ENCODE results near the gene SNX13. TPM values are rescaled to one million over a fixed set of nuclear protein-coding genes. Genes with fewer than 3 reads are reported as not detected.

Gene SNX13
- total and polyA plus RNA-seq, 2 experiments from 2014 or later = 7.5 to 42.7 TPM

DNA sequence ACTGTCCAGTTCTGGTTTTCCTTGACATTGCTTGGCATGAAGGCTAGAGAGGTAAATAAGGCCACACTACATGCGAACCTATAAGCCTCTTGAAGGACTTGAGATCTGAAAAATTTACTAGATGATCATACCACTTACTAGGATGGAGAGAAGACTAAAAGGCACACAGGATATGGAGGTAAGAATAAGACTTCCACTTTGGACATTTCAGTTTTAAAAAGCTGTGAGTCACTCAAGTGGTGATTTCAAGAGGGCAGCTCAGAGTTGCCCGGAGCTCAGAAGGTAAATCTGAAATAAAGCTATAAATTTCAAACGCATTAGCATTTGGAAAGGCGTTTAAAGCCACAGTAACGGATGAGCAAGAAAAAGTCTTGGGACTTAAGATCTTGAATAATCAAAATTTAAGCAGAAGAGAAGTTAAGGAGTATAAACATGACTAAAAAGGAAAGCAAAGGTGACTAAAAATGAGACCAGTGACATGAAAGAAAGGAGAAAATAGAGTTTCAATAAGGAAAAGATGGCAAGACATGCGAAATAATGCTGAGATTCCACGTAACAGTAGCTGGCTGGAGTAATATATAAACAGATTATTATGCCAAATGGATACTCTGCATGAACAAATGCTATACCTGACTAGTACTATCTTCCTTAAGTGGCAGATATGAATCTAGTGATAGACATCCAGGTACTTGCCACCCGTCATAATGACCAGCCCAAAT, 68.3 kb downstream of the SNX13 start:
- H3K4me2 ChIP-seq = no peak overlapping the region

More for the DNA sequence above, 68.3 kb downstream of the SNX13 start:
- H3K36me3 ChIP-seq (ENCODE audit: insufficient read depth) = no peaks in the 10 kb centered on the region
- H3K9me2 ChIP-seq (ENCODE audit: insufficient read depth) = no peaks in the 10 kb centered on the region
- TF ChIP-seq CREB1 (CRISPR knock-in tag; IDR thresholded peaks at IDR 0.05; ENCODE audit: low read depth) (no peak), REST (IDR thresholded peaks at IDR 0.05; ENCODE audit: unreplicated experiment) (no peak), EZH2phosphoT487 (IDR thresholded peaks at IDR 0.05; ENCODE audit: unreplicated experiment) (no peak), ZNF114 (CRISPR knock-in tag; IDR thresholded peaks at IDR 0.05) (no peak), STAT1 (IDR thresholded peaks at IDR 0.05; ENCODE audit: unreplicated experiment) (no peak), POLR2AphosphoS5 (IDR thresholded peaks at IDR 0.05; ENCODE audit: low read depth) (no peak), CTCF (conservative IDR thresholded peaks at IDR 0.05; ENCODE audit: low read depth in 2 of 2) (no peak), EZH2 (IDR thresholded peaks at IDR 0.05; ENCODE audit: low read depth, unreplicated experiment) (no peak), NANOG (IDR thresholded peaks at IDR 0.05; ENCODE audit: borderline replicate concordance) (no peak), JUNB (IDR thresholded peaks at IDR 0.05; ENCODE audit: unreplicated experiment) (no peak)
- TF ChIP-seq, protein P1, sequence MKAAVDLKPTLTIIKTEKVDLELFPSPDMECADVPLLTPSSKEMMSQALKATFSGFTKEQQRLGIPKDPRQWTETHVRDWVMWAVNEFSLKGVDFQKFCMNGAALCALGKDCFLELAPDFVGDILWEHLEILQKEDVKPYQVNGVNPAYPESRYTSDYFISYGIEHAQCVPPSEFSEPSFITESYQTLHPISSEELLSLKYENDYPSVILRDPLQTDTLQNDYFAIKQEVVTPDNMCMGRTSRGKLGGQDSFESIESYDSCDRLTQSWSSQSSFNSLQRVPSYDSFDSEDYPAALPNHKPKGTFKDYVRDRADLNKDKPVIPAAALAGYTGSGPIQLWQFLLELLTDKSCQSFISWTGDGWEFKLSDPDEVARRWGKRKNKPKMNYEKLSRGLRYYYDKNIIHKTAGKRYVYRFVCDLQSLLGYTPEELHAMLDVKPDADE (IDR thresholded peaks at IDR 0.05) = no peak
- H3K9me3 Mint-ChIP-seq = no peaks in the 10 kb centered on the region
- no peak overlapping the region for H3K27ac ChIP-seq (ENCODE audit: low read depth)
- H3K4me1 Mint-ChIP-seq = peaks cover 5% of the 10 kb centered on the region; the same call in 2 of the 3 replicates
- no peaks in the 10 kb centered on the region for H3K79me2 ChIP-seq (replicated peaks; ENCODE audit: insufficient read depth)
- H2AFZ ChIP-seq = no peak overlapping the region
- no peaks in the 10 kb centered on the region for H3K27me3 ChIP-seq (ENCODE audit: insufficient read depth)
- peaks cover 7% of the 10 kb centered on the region; the same call in 1 of the 2 replicates for H3K4me1 ChIP-seq (ENCODE audit: insufficient read depth)
- 0 out of 2 replicates have a peak, but pooled peaks cover 2% of the 10 kb centered on the region for H4K20me1 ChIP-seq (replicated peaks; ENCODE audit: insufficient read depth)
- H3K4me3 ChIP-seq = no peak overlapping the region
- no peak for DNase-seq (ENCODE audit: low spot score)
- H3K4me3 Mint-ChIP-seq = no peak overlapping the region
- peaks cover 1% of the 10 kb centered on the region for H3K27me3 Mint-ChIP-seq (ENCODE audit: insufficient read depth, low read depth, poor library complexity)
- peaks cover 15% of the 10 kb centered on the region; the same call in 2 of the 3 replicates for H3K36me3 Mint-ChIP-seq (ENCODE audit: low read depth)
- no peak for ATAC-seq
- no peaks in the 10 kb centered on the region for H3F3A ChIP-seq (replicated peaks; ENCODE audit: low read depth)
- H3K27ac Mint-ChIP-seq = 0 out of 2 replicates have a peak overlapping the region, but pooled peaks have one; percentile 26

Measured in GM23338 (cell line).